Neural progenitor cell (in vitro differentiated cells): ENCODE data around the gene C10orf88.

Experiments used
- CTCF ChIP-seq: fragments of 200-600 bp; sonication (generic); IDR thresholded peaks from 2 replicates; pipeline ENCODE4 v1.5.1; 2017; ENCODE audit warnings: antibody characterized with exemption, mild to moderate bottlenecking
- EZH2 ChIP-seq: fragments of 200-600 bp; sonication (generic); IDR thresholded peaks from 2 replicates; pipeline ENCODE4 v1.6.1; 2017; ENCODE audit warnings: antibody characterized with exemption, mild to moderate bottlenecking, moderate library complexity
- EZH2phosphoT487 ChIP-seq: fragments of 200-600 bp; sonication (generic); IDR thresholded peaks from 2 replicates; pipeline ENCODE4 v1.6.1; 2017; ENCODE audit warnings: antibody characterized with exemption

GRCh38 chr10:122992031-122992585, 38.1 kb upstream of the C10orf88 start:
- no peak for TF ChIP-seq CTCF
- TF ChIP-seq EZH2phosphoT487, result no peak
- no peak for TF ChIP-seq EZH2
